Mammary epithelial cell (primary cell): ENCODE results near the gene CACNG1.

Experiments
- CTCF ChIP-seq, 2 donors: IDR thresholded peaks in 1 of 2; conservative IDR thresholded peaks in 1 of 2; 2 replicates each; pipeline ENCODE4 v1.5.1; 2011 to 2012; ENCODE audit warnings: inconsistent platforms in 2 of 2, low read length in 2 of 2, mild to moderate bottlenecking in 2 of 2, control low read depth in 1 of 2, low read depth in 1 of 2; ENCODE audit not compliant: insufficient read depth in 1 of 2; ENCODE audit errors: extremely low read depth in 1 of 2
- EZH2 ChIP-seq: IDR thresholded peaks from 2 replicates; pipeline ENCODE4 v1.6.1; 2012; ENCODE audit warnings: low read length, inconsistent platforms, borderline replicate concordance

DNA sequence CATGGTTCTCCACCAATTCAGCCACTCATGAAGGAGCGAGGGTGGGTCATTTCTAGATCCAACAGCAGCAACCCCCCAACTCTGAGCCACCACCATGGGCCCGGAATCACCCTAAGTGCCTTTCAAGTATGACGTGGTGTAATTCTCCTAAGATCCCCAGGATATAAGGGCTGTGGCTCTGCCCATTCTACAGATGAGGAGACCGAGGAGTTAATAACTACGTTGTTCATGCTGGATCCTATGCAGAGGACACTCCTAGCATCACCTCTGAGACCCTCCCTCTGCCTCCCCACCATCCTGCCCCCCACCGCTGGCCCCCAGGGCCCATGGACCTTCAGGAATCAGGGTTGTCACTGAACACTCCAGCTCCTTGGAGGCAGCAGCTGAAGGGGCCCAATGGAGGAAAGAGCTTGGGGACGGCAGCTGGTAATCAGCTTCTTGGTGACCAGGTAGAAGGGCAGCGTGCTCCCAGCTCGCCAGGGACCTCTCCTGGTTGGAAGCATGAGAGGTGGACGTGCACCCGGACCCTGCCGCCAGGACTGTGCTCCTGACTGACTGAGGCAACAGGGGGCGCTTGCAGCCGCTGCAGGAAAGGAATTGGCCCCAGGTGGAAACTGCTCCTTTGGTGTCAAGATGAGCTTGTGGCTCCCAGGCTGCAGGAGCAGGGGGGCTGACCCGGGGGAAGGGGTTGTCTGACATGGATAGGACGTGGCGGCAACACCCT lies 28.2 kb upstream of the CACNG1 start:
- TF ChIP-seq CTCF (conservative IDR thresholded peaks at IDR 0.05 in 1 of 2, IDR thresholded peaks at IDR 0.05 in 1 of 2; ENCODE audit: extremely low read depth in 1 of 2, insufficient read depth in 1 of 2, low read depth in 1 of 2, low read length in 2 of 2), result no peak
- no peak for TF ChIP-seq EZH2
